ENCODE data around the gene C6orf118. TPM values are rescaled to one million over a fixed set of nuclear protein-coding genes. Genes with fewer than 3 reads are reported as not detected.

The C6orf118 gene
- total and polyA plus RNA-seq, 2 donors (not counting 3 experiments of a cell fraction or from before 2014, with no cell fraction given) = not detected

DNA sequence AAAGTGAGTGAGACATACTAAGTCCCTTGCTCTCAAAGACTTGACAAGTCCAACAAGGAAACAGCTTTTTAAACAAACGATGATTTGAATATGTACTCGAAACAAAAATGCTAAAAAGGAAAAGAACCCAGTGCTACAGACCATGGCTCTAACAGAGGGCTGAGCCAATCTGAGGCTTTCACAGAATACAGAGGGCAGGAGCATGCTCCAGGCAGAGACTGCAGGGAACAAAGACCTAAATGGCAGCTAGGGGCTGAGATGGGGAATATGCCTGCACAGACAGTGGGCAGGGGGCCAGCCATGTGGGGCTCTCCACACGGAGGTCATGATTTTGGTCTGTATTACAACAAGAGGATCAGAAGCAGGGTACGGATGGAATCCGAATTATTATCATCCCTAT, 31.1 kb upstream of the C6orf118 start:
- Histone ChIP-seq H3K9ac (replicated peaks; ENCODE audit: extremely low read depth, insufficient read depth, low read length) (no peak overlapping the region), H3K79me2 (ENCODE audit: control insufficient read depth, insufficient read depth, low read length) (no peaks in the 10 kb centered on the region), H3K4me1 (ENCODE audit: control insufficient read depth, extremely low read depth, insufficient read depth, low read length) (no peaks in the 10 kb centered on the region), H2AFZ (ENCODE audit: low read depth, low read length) (no peak overlapping the region), H3K27ac (ENCODE audit: insufficient read depth, low read depth, low read length) (no peak overlapping the region), H3K4me2 (ENCODE audit: insufficient read depth, low read length) (no peak overlapping the region), H4K20me1 (replicated peaks; ENCODE audit: control insufficient read depth, extremely low read depth, insufficient read depth, low read length) (no peaks in the 10 kb centered on the region), H3K36me3 (ENCODE audit: control insufficient read depth in 2 of 2, extremely low read depth in 1 of 2, insufficient read depth in 2 of 2, low read length in 2 of 2) (no peaks in the 10 kb centered on the region), H3K9me1 (replicated peaks; ENCODE audit: control insufficient read depth, extremely low read depth, insufficient read depth, low read length) (no peaks in the 10 kb centered on the region), H3K4me3 (replicated peaks in 1 of 3; ENCODE audit: insufficient read depth in 1 of 3, low read depth in 1 of 3, low read length in 3 of 3) (no peak overlapping the region), H3K9me3 (replicated peaks; ENCODE audit: control insufficient read depth, insufficient read depth, low read length) (no peaks in the 10 kb centered on the region), H3K27me3 (ENCODE audit: control insufficient read depth in 2 of 2, insufficient read depth in 2 of 2, low read length in 2 of 2) (no peaks in the 10 kb centered on the region)
- ChIA-PET POLR2A (no interaction called here), CTCF (no interaction called here)
- TF ChIP-seq EZH2 (IDR thresholded peaks at IDR 0.05; ENCODE audit: borderline replicate concordance, low read depth, low read length, severe bottlenecking) (no peak), MYC (IDR thresholded peaks at IDR 0.05; ENCODE audit: low read depth, low read length) (no peak), JUN (IDR thresholded peaks at IDR 0.05; ENCODE audit: borderline replicate concordance, insufficient read depth, insufficient read length, low read depth) (no peak), POLR2A (IDR thresholded peaks at IDR 0.05; ENCODE audit: low read depth, low read length) (no peak)
- TF ChIP-seq, protein P1, sequence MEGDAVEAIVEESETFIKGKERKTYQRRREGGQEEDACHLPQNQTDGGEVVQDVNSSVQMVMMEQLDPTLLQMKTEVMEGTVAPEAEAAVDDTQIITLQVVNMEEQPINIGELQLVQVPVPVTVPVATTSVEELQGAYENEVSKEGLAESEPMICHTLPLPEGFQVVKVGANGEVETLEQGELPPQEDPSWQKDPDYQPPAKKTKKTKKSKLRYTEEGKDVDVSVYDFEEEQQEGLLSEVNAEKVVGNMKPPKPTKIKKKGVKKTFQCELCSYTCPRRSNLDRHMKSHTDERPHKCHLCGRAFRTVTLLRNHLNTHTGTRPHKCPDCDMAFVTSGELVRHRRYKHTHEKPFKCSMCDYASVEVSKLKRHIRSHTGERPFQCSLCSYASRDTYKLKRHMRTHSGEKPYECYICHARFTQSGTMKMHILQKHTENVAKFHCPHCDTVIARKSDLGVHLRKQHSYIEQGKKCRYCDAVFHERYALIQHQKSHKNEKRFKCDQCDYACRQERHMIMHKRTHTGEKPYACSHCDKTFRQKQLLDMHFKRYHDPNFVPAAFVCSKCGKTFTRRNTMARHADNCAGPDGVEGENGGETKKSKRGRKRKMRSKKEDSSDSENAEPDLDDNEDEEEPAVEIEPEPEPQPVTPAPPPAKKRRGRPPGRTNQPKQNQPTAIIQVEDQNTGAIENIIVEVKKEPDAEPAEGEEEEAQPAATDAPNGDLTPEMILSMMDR (IDR thresholded peaks at IDR 0.05; ENCODE audit: extremely low read depth in 1 of 2, insufficient read depth in 1 of 2, low read depth in 1 of 2, low read length in 2 of 2) = no peak
- BruUV-seq (replicated peaks) = no TSS peak
- intact Hi-C loops (cut with micrococcal nuclease) = no loop called here
- DNase-seq (ENCODE audit: low read depth, low spot score) (no peak), FAIRE-seq (no peak)
- dilution Hi-C loops (cut with MboI; ENCODE audit: extremely low pct_ligation_motif_present, low sequenced_read_pairs) = no loop called here

DNA sequence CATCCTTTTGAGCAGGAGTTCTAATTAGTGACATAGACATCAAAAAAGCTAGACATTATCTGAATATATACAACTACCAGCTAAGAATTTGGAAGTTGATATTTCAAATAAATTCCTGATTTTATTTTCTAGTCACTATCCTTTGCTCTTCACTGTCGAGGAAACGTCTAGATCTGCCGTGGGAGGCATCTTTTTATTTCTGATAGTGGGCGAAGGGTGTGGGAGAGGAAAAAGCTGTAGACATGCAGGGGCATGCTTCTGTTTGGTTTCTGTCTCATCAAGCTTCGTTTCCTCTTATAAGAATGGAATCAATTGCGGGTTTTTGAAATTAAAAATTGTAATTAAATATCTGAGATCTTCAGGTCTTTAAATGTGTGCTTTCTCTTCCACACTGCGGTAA, 16.2 kb upstream of the C6orf118 start:
- H3K9ac ChIP-seq (replicated peaks; ENCODE audit: extremely low read depth, insufficient read depth, low read length) = no peak overlapping the region
- no peaks in the 10 kb centered on the region for H3K36me3 ChIP-seq (ENCODE audit: control insufficient read depth in 2 of 2, extremely low read depth in 1 of 2, insufficient read depth in 2 of 2, low read length in 2 of 2)
- dilution Hi-C loops (cut with MboI; ENCODE audit: extremely low pct_ligation_motif_present, low sequenced_read_pairs) (no loop called here), intact Hi-C loops (cut with micrococcal nuclease) (no loop called here)
- no peak overlapping the region for H3K4me2 ChIP-seq (ENCODE audit: insufficient read depth, low read length)
- POLR2A ChIA-PET = no interaction called here
- FAIRE-seq = no peak
- H3K79me2 ChIP-seq (ENCODE audit: control insufficient read depth, insufficient read depth, low read length) = no peaks in the 10 kb centered on the region
- H2AFZ ChIP-seq (ENCODE audit: low read depth, low read length) = no peak overlapping the region
- BruUV-seq (replicated peaks) = no TSS peak
- H3K27me3 ChIP-seq (ENCODE audit: control insufficient read depth in 2 of 2, insufficient read depth in 2 of 2, low read length in 2 of 2) = no peaks in the 10 kb centered on the region
- H4K20me1 ChIP-seq (replicated peaks; ENCODE audit: control insufficient read depth, extremely low read depth, insufficient read depth, low read length) = no peaks in the 10 kb centered on the region
- no peaks in the 10 kb centered on the region for H3K9me1 ChIP-seq (replicated peaks; ENCODE audit: control insufficient read depth, extremely low read depth, insufficient read depth, low read length)
- no peaks in the 10 kb centered on the region for H3K4me1 ChIP-seq (ENCODE audit: control insufficient read depth, extremely low read depth, insufficient read depth, low read length)
- DNase-seq (ENCODE audit: low read depth, low spot score) = no peak
- H3K4me3 ChIP-seq (replicated peaks in 1 of 3; ENCODE audit: insufficient read depth in 1 of 3, low read depth in 1 of 3, low read length in 3 of 3) = no peak overlapping the region
- H3K9me3 ChIP-seq (replicated peaks; ENCODE audit: control insufficient read depth, insufficient read depth, low read length) = no peaks in the 10 kb centered on the region
- TF ChIP-seq GATA2 (IDR thresholded peaks at IDR 0.05; ENCODE audit: insufficient read depth, insufficient read length, low read depth, low read length) (no peak), FOS (IDR thresholded peaks at IDR 0.05; ENCODE audit: borderline replicate concordance, insufficient read depth, low read length) (no peak), POLR2A (IDR thresholded peaks at IDR 0.05; ENCODE audit: low read depth, low read length) (no peak)
- CTCF ChIA-PET = no interaction called here
- H3K27ac ChIP-seq (ENCODE audit: insufficient read depth, low read depth, low read length) = no peak overlapping the region

Data from endothelial cell of umbilical vein (primary cell).